Upper lobe of right lung (tissue), 1 donor: ENCODE results near the gene ANKS1B. TPM values are rescaled to one million over a fixed set of nuclear protein-coding genes. Genes with fewer than 3 reads are reported as not detected.
"Not testable (repeated sequence)": the region's sequence is repeated elsewhere in the genome, so short reads cannot be mapped to it uniquely, and the experiment has no call there.

ENCODE experiments used
- ATAC-seq: fragments of 200-7000 bp; cut with Tn5 transposase; one replicate; pipeline ENCODE4 v1.9.1; 2020; ENCODE audit warnings: mild to moderate bottlenecking, moderate library complexity
- DNase-seq: peaks from one replicate; pipeline ENCODE4 v3.0.0-alpha.2; 2020
- H3K27ac ChIP-seq: fragments of 200-600 bp; one replicate; pipeline ENCODE4 v1.8.0; 2022
- H3K27me3 ChIP-seq: fragments of 200-600 bp; one replicate; pipeline ENCODE4 v1.8.0; 2022; ENCODE audit warnings: mild to moderate bottlenecking
- H3K36me3 ChIP-seq: fragments of 200-600 bp; one replicate; pipeline ENCODE4 v1.8.0; 2022
- H3K4me1 ChIP-seq: fragments of 200-600 bp; one replicate; pipeline ENCODE4 v1.8.0; 2022
- H3K4me3 ChIP-seq: fragments of 200-600 bp; one replicate; pipeline ENCODE4 v1.8.0; 2022; ENCODE audit warnings: mild to moderate bottlenecking
- H3K9me3 ChIP-seq: fragments of 200-600 bp; one replicate; pipeline ENCODE4 v1.8.0; 2022
- CTCF ChIP-seq: fragments of 200-600 bp; IDR thresholded peaks from one replicate; pipeline ENCODE4 v1.8.0; 2022; ENCODE audit warnings: antibody characterized with exemption
- intact Hi-C: fragments of 100-400 bp; cut with DNase I; formaldehyde crosslinking; loops from one replicate; pipeline ENCODE4 v1.11.0; 2022
- total RNA-seq: library from RNA; stranded (reverse); fragmentation: NEBNext Ultra II Directional; extraction: Animal tissue kit (Norgen Biotek cat#: 25700); gene quantifications from one replicate; pipeline ENCODE4 v1.2.1, GENCODE V29; 2021
- donor health status: DM: no; HTN: yes; CAD: no; lungs with severe emphysema.

The ANKS1B gene
- total RNA-seq, 1 donor from 2014 or later = 5.3 TPM

GRCh38 chr12:99714921-99715320 lies 269.8 kb downstream of the ANKS1B start:
- H3K36me3 ChIP-seq, intact Hi-C loops, H3K9me3 ChIP-seq, H3K4me1 ChIP-seq, H3K27me3 ChIP-seq, H3K27ac ChIP-seq, H3K4me3 ChIP-seq, ATAC-seq, DNase-seq: not testable (repeated sequence)

- H3K27me3 ChIP-seq = no peaks in the 10 kb centered on the region
- ATAC-seq (no peak), DNase-seq (no peak)
- no peak overlapping the region for H3K27ac ChIP-seq
- intact Hi-C loops = no loop called here
- no peak overlapping the region for H3K4me3 ChIP-seq
- H3K4me1 ChIP-seq = no peaks in the 10 kb centered on the region
- H3K9me3 ChIP-seq = no peaks in the 10 kb centered on the region
- H3K36me3 ChIP-seq = no peaks in the 10 kb centered on the region
- TF ChIP-seq CTCF = no peak
Observed at GRCh38 chr12:99713946-99714520, 270.7 kb downstream of the ANKS1B start.

GRCh38 chr12:99712281-99712680 lies 272.5 kb downstream of the ANKS1B start:
- no peaks in the 10 kb centered on the region for H3K4me1 ChIP-seq
- ATAC-seq (no peak), DNase-seq (no peak)
- no peak overlapping the region for H3K27ac ChIP-seq
- H3K9me3 ChIP-seq = no peaks in the 10 kb centered on the region
- no peaks in the 10 kb centered on the region for H3K36me3 ChIP-seq
- no peaks in the 10 kb centered on the region for H3K27me3 ChIP-seq
- intact Hi-C loops = no loop called here
- H3K4me3 ChIP-seq = no peak overlapping the region
- TF ChIP-seq CTCF = no peak

GRCh38 chr12:99711246-99711645 lies 273.5 kb downstream of the ANKS1B start:
- TF ChIP-seq CTCF = no peak

GRCh38 chr12:99709619-99710018 lies 275.1 kb downstream of the ANKS1B start:
- Histone ChIP-seq H3K4me3 (no peak overlapping the region), H3K27ac (no peak overlapping the region), H3K4me1 (no peaks in the 10 kb centered on the region), H3K36me3 (no peaks in the 10 kb centered on the region), H3K27me3 (no peaks in the 10 kb centered on the region), H3K9me3 (no peaks in the 10 kb centered on the region)
- no peak for DNase-seq
- ATAC-seq = no peak
- intact Hi-C loops = no loop called here
- no peak for TF ChIP-seq CTCF

More at GRCh38 chr12:99711246-99711645, 273.5 kb downstream of the ANKS1B start:
- Histone ChIP-seq H3K9me3 (no peaks in the 10 kb centered on the region), H3K27me3 (no peaks in the 10 kb centered on the region), H3K4me3 (no peak overlapping the region), H3K4me1 (no peaks in the 10 kb centered on the region), H3K36me3 (no peaks in the 10 kb centered on the region), H3K27ac (no peak overlapping the region)
- ATAC-seq (no peak), DNase-seq (no peak)
- intact Hi-C loops = no loop called here

GRCh38 chr12:99709116-99709515 lies 275.6 kb downstream of the ANKS1B start:
- Histone ChIP-seq H3K4me3 (no peak overlapping the region), H3K36me3 (no peaks in the 10 kb centered on the region), H3K27ac (no peak overlapping the region), H3K4me1 (no peaks in the 10 kb centered on the region), H3K27me3 (no peaks in the 10 kb centered on the region), H3K9me3 (no peaks in the 10 kb centered on the region)
- ATAC-seq (no peak), DNase-seq (no peak)
- intact Hi-C loops = no loop called here
- no peak for TF ChIP-seq CTCF
